ENCODE results near the gene ARPC1A.

DNA sequence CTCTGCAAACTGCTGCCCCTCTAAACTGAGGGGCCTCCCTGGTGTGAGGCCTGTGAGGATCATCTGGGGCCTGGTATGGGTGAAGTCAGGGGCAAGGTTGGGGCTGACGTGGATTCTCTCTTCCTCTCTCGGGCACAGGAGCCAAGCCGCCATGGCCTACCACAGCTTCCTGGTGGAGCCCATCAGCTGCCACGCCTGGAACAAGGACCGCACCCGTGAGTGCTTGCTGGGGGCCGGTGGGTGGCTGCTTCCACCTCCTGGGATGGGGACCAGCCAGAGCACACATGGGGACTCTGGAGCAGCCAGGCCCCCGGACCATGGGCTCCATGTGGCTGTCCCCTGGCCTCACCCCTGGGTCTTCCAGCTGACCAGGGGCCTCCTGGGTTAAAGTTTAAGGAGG lies 59.9 kb downstream of the ARPC1A start:
- TF ChIP-seq CTCF (IDR thresholded peaks at IDR 0.05) = no peak
- TF ChIP-seq POLR2A (IDR thresholded peaks at IDR 0.05) = no peak
